DND-41 (cell line): ENCODE measurements around the gene RPL29.

Experiments used
- ATAC-seq: fragments of 200-7000 bp; cut with Tn5 transposase; 3 replicates; pipeline ENCODE4 v1.9.1; 2021; ENCODE audit warnings: low read depth; ENCODE audit not compliant: insufficient read depth
- DNase-seq: peaks from one replicate; pipeline ENCODE4 v3.0.0-alpha.2; 2020
- H2AFZ ChIP-seq: 2 replicates; pipeline ENCODE4 v1.6.0; 2012; ENCODE audit warnings: low read depth, low read length
- H3K27ac ChIP-seq: 2 replicates; pipeline ENCODE4 v1.5.1; 2012; ENCODE audit warnings: low read length, inconsistent platforms
- H3K27me3 ChIP-seq: fragments of 200-600 bp; sonication (generic); 2 replicates; pipeline ENCODE4 v1.6.0; 2012; ENCODE audit warnings: low read length, mild to moderate bottlenecking, inconsistent platforms; ENCODE audit not compliant: insufficient read depth, poor library complexity
- H3K36me3 ChIP-seq: 2 replicates; pipeline ENCODE4 v1.5.1; 2012; ENCODE audit warnings: low read length, inconsistent platforms; ENCODE audit not compliant: insufficient read depth
- H3K4me1 ChIP-seq: 2 replicates; pipeline ENCODE4 v1.5.1; 2012; ENCODE audit warnings: mild to moderate bottlenecking, low read length; ENCODE audit not compliant: insufficient read depth
- H3K4me2 ChIP-seq: 2 replicates; pipeline ENCODE4 v1.6.0; 2012; ENCODE audit warnings: mild to moderate bottlenecking, moderate library complexity, low read length, inconsistent platforms; ENCODE audit not compliant: insufficient read depth
- H3K4me3 ChIP-seq, 2 experiments: fragments of 200-600 bp in 1 of 2; shearing (Covaris generic) in 1 of 2; 2 replicates each; pipeline ENCODE4 v1.5.1; 2012 to 2016; ENCODE audit warnings: inconsistent platforms in 2 of 2, low read length in 2 of 2, mild to moderate bottlenecking in 2 of 2, low read depth in 1 of 2, moderate library complexity in 1 of 2
- H3K79me2 ChIP-seq: 2 replicates; pipeline ENCODE4 v1.6.0; 2012; ENCODE audit warnings: low read length, inconsistent platforms; ENCODE audit not compliant: insufficient read depth
- H3K9ac ChIP-seq: 2 replicates; pipeline ENCODE4 v1.6.0; 2012; ENCODE audit warnings: low read depth, mild to moderate bottlenecking, inconsistent platforms, low read length, moderate library complexity
- H3K9me3 ChIP-seq: 2 replicates; pipeline ENCODE4 v1.5.1; 2012; ENCODE audit warnings: low read length, moderate library complexity, mild to moderate bottlenecking, inconsistent platforms; ENCODE audit not compliant: insufficient read depth, severe bottlenecking
- H4K20me1 ChIP-seq: 2 replicates; pipeline ENCODE4 v1.6.0; 2012; ENCODE audit warnings: low read length; ENCODE audit not compliant: insufficient read depth
- CTCF ChIP-seq: IDR thresholded peaks from 2 replicates; pipeline ENCODE4 v1.5.1; 2012; ENCODE audit warnings: borderline replicate concordance, low read length, moderate library complexity, mild to moderate bottlenecking; ENCODE audit not compliant: poor library complexity, severe bottlenecking; ENCODE audit errors: extremely low read depth
- EZH2 ChIP-seq: IDR thresholded peaks from 3 replicates; pipeline ENCODE4 v1.6.1; 2012; ENCODE audit warnings: borderline replicate concordance, low read depth, mild to moderate bottlenecking, moderate library complexity, low read length, inconsistent platforms; ENCODE audit not compliant: severe bottlenecking

RPL29 gene

GRCh38 chr3:52032702-52033408 is 37.2 kb upstream of the RPL29 start:
- Histone ChIP-seq H3K27me3 (no peaks in the 10 kb centered on the region), H3K4me3 (no peak overlapping the region), H3K79me2 (no peaks in the 10 kb centered on the region), H3K9ac (no peak overlapping the region), H2AFZ (no peak overlapping the region), H3K9me3 (no peaks in the 10 kb centered on the region), H3K27ac (no peak overlapping the region), H3K4me1 (no peaks in the 10 kb centered on the region), H4K20me1 (no peaks in the 10 kb centered on the region), H3K36me3 (no peaks in the 10 kb centered on the region), H3K4me2 (no peak overlapping the region)
- TF ChIP-seq EZH2 (no peak), CTCF (no peak)
- ATAC-seq: no peak
- DNase-seq: no peak

DNA sequence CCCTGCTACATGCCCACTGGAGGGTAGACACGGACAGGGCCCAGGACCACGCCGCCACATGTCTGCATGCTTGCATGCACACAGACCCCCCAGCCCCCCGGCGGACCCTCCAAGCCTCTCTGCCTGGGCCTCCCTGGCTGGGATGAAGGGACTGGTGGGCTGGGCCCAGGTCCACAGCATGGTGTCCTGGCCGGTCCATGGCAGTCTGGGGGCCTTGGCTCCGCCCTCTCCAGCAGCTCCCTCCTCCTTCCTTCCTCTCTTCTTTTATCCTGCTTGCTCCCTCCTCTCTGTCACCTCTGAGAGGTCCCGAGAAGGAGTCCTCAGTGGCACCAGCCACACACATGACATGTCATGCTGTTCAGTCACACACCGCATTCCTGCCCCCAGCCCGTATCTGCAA is 36.2 kb upstream of the RPL29 start:
- H2AFZ ChIP-seq: no peak overlapping the region
- no peaks in the 10 kb centered on the region for H4K20me1 ChIP-seq
- no peaks in the 10 kb centered on the region for H3K79me2 ChIP-seq
- ATAC-seq: no peak
- no peak overlapping the region for H3K4me2 ChIP-seq
- no peak overlapping the region for H3K4me3 ChIP-seq
- DNase-seq: no peak
- H3K36me3 ChIP-seq: no peaks in the 10 kb centered on the region
- TF ChIP-seq CTCF (no peak), EZH2 (no peak)
- H3K9ac ChIP-seq: no peak overlapping the region
- H3K27me3 ChIP-seq: no peaks in the 10 kb centered on the region
- no peaks in the 10 kb centered on the region for H3K9me3 ChIP-seq
- no peak overlapping the region for H3K27ac ChIP-seq
- no peaks in the 10 kb centered on the region for H3K4me1 ChIP-seq

DNA sequence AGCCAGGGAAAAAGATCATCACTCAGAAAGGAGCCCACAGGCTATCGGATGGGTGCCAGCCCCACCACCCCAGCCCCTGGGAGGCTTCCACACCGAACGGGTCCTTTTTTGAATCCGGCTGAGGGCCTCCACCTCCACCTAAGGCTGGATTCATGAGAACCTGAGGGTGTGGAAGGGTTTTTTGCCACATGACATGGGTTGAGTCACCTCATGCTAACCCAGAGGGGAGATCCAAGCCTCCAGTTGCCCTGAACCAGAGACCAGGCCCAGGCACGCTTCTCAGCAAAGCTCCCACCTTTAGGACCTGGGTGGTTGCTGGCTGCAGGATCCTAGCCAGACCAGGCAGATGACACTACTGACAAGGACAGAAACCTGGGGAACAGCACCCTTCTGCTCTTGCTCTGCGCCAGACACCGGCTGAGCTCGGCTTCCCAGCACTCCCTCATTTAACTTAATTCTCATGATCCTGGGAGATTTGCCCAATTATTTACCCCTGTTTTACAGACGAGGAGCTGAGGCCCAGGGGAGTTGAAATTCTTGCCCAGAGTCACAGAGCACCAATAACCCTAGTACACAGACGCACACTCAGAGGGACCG is 35.1 kb upstream of the RPL29 start:
- Histone ChIP-seq H3K9me3 (no peaks in the 10 kb centered on the region), H3K4me3 (no peak overlapping the region), H3K79me2 (no peaks in the 10 kb centered on the region), H2AFZ (no peak overlapping the region), H4K20me1 (no peaks in the 10 kb centered on the region), H3K36me3 (no peaks in the 10 kb centered on the region), H3K4me1 (no peaks in the 10 kb centered on the region), H3K9ac (no peak overlapping the region), H3K4me2 (no peak overlapping the region), H3K27me3 (no peaks in the 10 kb centered on the region), H3K27ac (no peak overlapping the region)
- no peak for DNase-seq
- TF ChIP-seq EZH2 (no peak), CTCF (no peak)
- no peak for ATAC-seq
